Endodermal cell (in vitro differentiated cells): ENCODE data around the gene IKBIP. TPM values are rescaled to one million over a fixed set of nuclear protein-coding genes. Genes with fewer than 3 reads are reported as not detected.

ENCODE experiments used
- DNase-seq: peaks from one replicate; pipeline ENCODE4 v3.0.0-alpha.2; 2017
- H3K27ac ChIP-seq: 2 replicates; pipeline ENCODE4 v1.5.1; 2013; ENCODE audit warnings: mild to moderate bottlenecking, low read depth, low read length, moderate library complexity
- H3K27me3 ChIP-seq: 2 replicates; pipeline ENCODE4 v1.6.1; 2013; ENCODE audit warnings: mild to moderate bottlenecking, low read length, moderate library complexity; ENCODE audit not compliant: insufficient read depth, control insufficient read depth, poor library complexity, severe bottlenecking
- H3K36me3 ChIP-seq: 2 replicates; pipeline ENCODE4 v1.7.0; 2013; ENCODE audit warnings: mild to moderate bottlenecking, low read length, moderate library complexity; ENCODE audit not compliant: control insufficient read depth, insufficient read depth
- H3K4me1 ChIP-seq: one replicate; pipeline ENCODE4 v1.7.0; 2013; ENCODE audit warnings: low read length; ENCODE audit not compliant: control insufficient read depth, insufficient read depth
- H3K4me3 ChIP-seq: 2 replicates; pipeline ENCODE4 v1.5.1; 2013; ENCODE audit warnings: mild to moderate bottlenecking, low read length, moderate library complexity
- H3K9ac ChIP-seq: 2 replicates; pipeline ENCODE4 v1.6.1; 2013; ENCODE audit warnings: mild to moderate bottlenecking, low read length, moderate library complexity; ENCODE audit not compliant: poor library complexity, severe bottlenecking; ENCODE audit errors: extremely low read depth
- H3K9me3 ChIP-seq: 2 replicates; pipeline ENCODE4 v1.6.1; 2013; ENCODE audit warnings: mild to moderate bottlenecking, low read length, moderate library complexity; ENCODE audit not compliant: control insufficient read depth
- H3K27ac Mint-ChIP-seq: 2 replicates; pipeline ENCODE4 v1.8.0; 2020; ENCODE audit warnings: mixed read lengths
- H3K27me3 Mint-ChIP-seq: 2 replicates; pipeline ENCODE4 v1.8.0; 2021; ENCODE audit warnings: mild to moderate bottlenecking, mixed read lengths; ENCODE audit not compliant: insufficient read depth
- H3K36me3 Mint-ChIP-seq: 2 replicates; pipeline ENCODE4 v1.8.0; 2020; ENCODE audit warnings: low read depth, mixed read lengths
- H3K4me1 Mint-ChIP-seq: 2 replicates; pipeline ENCODE4 v1.8.0; 2020; ENCODE audit warnings: mixed read lengths
- H3K4me3 Mint-ChIP-seq: 2 replicates; pipeline ENCODE4 v1.8.0; 2020; ENCODE audit warnings: mild to moderate bottlenecking, moderate library complexity, mixed read lengths
- H3K9me3 Mint-ChIP-seq: 2 replicates; pipeline ENCODE4 v1.8.0; 2020; ENCODE audit warnings: mild to moderate bottlenecking, mixed read lengths
- CTCF ChIP-seq: fragments of 200-600 bp; sonication (generic); conservative IDR thresholded peaks from 2 replicates; pipeline ENCODE4 v1.5.0; 2021; ENCODE audit warnings: antibody characterized with exemption, mild to moderate bottlenecking
- WGBS, 2 experiments: methylation state at CpG; one replicate each; pipeline versions ENCODE4 v1.1.5 to v1.1.7; 2013; ENCODE audit warnings: missing lambda C conversion rate in 2 of 2, mixed read lengths in 1 of 2; ENCODE audit not compliant: insufficient coverage in 1 of 2, insufficient read length in 1 of 2; 5-methylcytosine and 5-hydroxymethylcytosine counted together
- total RNA-seq, 2 donors: library from RNA; stranded (reverse); fragmentation: NEBNext Ultra II Directional in 1 of 2; extraction: Animal tissue kit (Norgen Biotek cat#: 25700) in 1 of 2; gene quantifications; 2 replicates in 1 of 2; 3 replicates in 1 of 2; pipeline ENCODE4 v1.2.1, GENCODE V29; 2021

The IKBIP gene
- total RNA-seq, 2 donors from 2014 or later = 10.6 to 16.3 TPM

- WGBS, 2 experiments = 89 to 100% methylated on average over 1 to 3 of the region's 3 CpGs
- no peaks in the 10 kb centered on the region for H3K9me3 Mint-ChIP-seq
- no peaks in the 10 kb centered on the region for H3K36me3 Mint-ChIP-seq
- no peak overlapping the region for H3K4me3 ChIP-seq
- no peak for TF ChIP-seq CTCF
- DNase-seq = no peak
- no peaks in the 10 kb centered on the region for H3K36me3 ChIP-seq
- no peak overlapping the region for H3K27ac ChIP-seq
- H3K9ac ChIP-seq = no peak overlapping the region
- no peaks in the 10 kb centered on the region for H3K4me1 ChIP-seq
- no peaks in the 10 kb centered on the region for H3K27me3 Mint-ChIP-seq
- no peaks in the 10 kb centered on the region for H3K9me3 ChIP-seq
- H3K4me3 Mint-ChIP-seq = no peak overlapping the region
- no peaks in the 10 kb centered on the region for H3K27me3 ChIP-seq
- no peak overlapping the region for H3K27ac Mint-ChIP-seq
- no peaks in the 10 kb centered on the region for H3K4me1 Mint-ChIP-seq
Observed at GRCh38 chr12:98639491-98639890, 5.1 kb downstream of the IKBIP start.

DNA sequence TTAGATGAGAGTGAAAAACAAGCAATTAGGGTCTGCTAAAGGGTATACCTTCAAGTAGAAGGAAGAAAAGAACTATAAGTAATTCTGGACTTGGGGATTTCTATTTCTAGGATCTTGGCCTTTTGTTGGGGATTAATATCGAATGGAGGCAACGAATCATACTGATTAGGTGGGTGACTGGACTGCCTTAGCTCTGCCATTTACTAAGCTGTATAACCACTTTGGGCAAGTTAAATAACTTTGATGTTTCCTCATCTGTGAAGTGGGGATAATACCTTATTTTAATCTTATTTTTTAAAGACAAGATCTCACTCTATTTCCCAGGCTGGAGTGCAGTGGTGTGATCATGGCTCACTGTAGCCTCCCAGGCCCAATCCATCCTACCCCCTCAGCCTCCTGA lies 6.6 kb downstream of the IKBIP start:
- Histone ChIP-seq H3K27ac (no peak overlapping the region), H3K9ac (no peak overlapping the region), H3K9me3 (no peaks in the 10 kb centered on the region), H3K36me3 (peaks cover 8% of the 10 kb centered on the region), H3K27me3 (no peaks in the 10 kb centered on the region), H3K4me3 (no peak overlapping the region), H3K4me1 (no peaks in the 10 kb centered on the region)
- Mint-ChIP-seq H3K36me3 (peaks cover 4% of the 10 kb centered on the region), H3K27ac (no peak overlapping the region), H3K4me1 (no peaks in the 10 kb centered on the region), H3K9me3 (no peaks in the 10 kb centered on the region), H3K4me3 (no peak overlapping the region), H3K27me3 (no peaks in the 10 kb centered on the region)
- no peak for TF ChIP-seq CTCF
- WGBS, 2 experiments = 86 to 92% methylated on average over 2 of the region's 2 CpGs
- no peak for DNase-seq

GRCh38 chr12:98637068-98637467 lies 7.5 kb downstream of the IKBIP start:
- H3K4me3 Mint-ChIP-seq = no peak overlapping the region
- no peak overlapping the region for H3K27ac Mint-ChIP-seq
- Histone ChIP-seq H3K9me3 (no peaks in the 10 kb centered on the region), H3K4me1 (no peaks in the 10 kb centered on the region), H3K27me3 (no peaks in the 10 kb centered on the region), H3K4me3 (no peak overlapping the region), H3K9ac (no peak overlapping the region), H3K36me3 (peaks cover 16% of the 10 kb centered on the region), H3K27ac (no peak overlapping the region)
- no peak for DNase-seq
- no peaks in the 10 kb centered on the region for H3K27me3 Mint-ChIP-seq
- H3K9me3 Mint-ChIP-seq = no peaks in the 10 kb centered on the region
- no peaks in the 10 kb centered on the region for H3K4me1 Mint-ChIP-seq
- peaks cover 11% of the 10 kb centered on the region for H3K36me3 Mint-ChIP-seq
- WGBS, 2 experiments = 86% methylated on average over 1 of the region's 2 CpGs; no CpG with 5 or more reads in 1 of the 2 experiments
- no peak for TF ChIP-seq CTCF
